NK-92 (cell line): ENCODE data around the gene CITED2.
"Not testable (repeated sequence)": the region's sequence is repeated elsewhere in the genome, so short reads cannot be mapped to it uniquely, and the experiment has no call there.

Experiments used
- DNase-seq: peaks from one replicate; lab custom pipeline; 2025; ENCODE audit not compliant: unreplicated experiment; lab: John Stamatoyannopoulos, UW

Gene CITED2

DNA sequence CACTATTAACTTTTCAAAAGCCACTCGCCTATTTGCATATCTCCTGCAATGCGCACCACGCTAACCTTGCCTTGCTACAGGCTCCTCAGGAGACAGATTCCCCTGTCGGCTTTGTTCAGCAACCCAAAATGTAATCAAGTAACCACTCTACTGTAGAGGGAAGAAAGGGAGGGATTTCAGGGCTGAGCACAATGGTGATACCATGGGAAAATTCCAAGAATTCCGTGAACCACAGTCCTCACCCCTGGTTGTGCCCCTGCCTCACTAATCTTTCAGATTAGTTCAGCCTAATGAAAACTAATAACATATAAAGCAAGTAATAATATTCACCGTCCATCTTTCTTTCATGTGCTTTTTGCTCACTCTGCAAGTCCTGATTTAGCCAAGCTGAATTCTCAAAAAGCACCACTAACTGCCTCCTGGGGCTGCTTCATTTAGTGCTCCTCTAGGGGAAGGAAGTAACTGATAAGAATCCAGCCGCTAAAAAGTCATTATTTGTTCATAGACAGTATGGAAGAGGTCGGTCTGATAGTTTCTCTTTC, 6.6 kb downstream of the CITED2 start:
- no peak for DNase-seq

DNA sequence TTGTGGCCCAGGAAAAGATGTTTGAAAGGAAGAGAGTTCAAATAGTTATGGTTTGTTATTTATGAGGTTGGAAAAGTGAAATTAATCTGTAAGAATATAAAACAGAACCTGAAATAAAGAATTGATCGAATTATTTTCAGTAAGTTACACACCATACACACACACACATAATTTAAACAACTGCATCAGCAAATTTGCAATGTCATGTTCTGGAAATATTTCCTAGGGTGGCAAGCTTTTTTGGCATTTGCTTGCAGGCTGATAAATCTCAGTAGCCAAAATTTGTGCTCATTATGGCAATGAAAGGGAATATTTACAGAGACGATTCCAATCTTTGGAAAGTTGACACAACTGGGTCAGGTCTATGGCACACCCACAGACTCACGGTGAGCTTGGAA, 9.5 kb downstream of the CITED2 start:
- no peak for DNase-seq

DNA sequence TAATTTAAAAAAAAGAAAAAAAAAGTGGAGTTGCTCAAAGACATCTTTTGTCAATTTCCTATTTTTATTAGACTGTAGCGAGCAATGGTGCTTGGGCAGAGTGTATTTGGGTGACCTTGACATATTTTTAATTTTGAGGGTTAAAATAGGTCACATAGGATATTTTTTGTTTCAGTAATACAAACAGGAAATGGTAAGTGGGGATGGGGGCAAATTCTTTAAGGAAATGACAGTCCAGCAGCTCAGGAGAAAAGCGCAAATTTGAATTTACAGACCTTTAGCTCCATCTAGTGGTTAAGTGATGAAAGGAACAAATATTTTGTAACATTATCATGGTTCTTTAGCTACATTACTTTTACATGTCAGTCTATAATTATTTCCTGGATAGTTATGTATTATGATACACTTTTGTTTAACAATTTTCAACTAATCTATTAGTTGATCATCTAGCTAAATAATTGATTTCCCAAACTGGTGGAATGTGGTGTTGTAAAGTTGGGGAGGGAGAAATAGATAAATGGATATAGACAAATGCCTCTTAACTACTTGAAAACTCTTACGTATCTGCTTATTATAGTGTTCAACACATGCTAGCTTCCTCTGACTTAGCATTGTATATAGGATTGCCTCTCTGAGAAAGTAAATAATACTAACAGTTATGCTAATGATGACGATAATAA, 10.0 kb downstream of the CITED2 start:
- DNase-seq: no peak

GRCh38 chr6:139363797-139364196, 10.7 kb downstream of the CITED2 start:
- DNase-seq: not testable (repeated sequence)

DNA sequence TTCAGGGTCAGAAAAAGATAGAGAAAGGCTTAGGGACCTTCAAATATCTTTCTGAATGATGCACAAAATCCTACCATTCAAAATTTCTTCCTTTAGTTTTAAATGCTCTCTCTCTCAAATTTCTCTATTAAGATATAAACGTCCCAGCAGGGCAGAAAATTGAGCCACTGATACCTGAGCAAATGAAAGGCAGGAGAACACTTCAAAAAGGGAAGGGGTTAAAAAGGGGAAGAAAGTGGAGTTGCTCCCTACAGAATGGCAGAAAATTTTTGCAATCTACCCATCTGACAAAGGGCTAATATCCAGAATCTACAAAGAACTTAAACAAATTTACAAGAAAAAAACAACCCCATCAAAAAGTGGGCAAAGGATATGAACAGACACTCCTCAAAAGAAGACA, 11.3 kb downstream of the CITED2 start:
- DNase-seq: not testable (repeated sequence)

GRCh38 chr6:139361211-139361610, 13.2 kb downstream of the CITED2 start:
- DNase-seq: no peak

- DNase-seq: no peak
These were observed 17.5 kb downstream of the CITED2 start for GRCh38 chr6:139356924-139357323.

GRCh38 chr6:139355777-139356445, 18.5 kb downstream of the CITED2 start:
- no peak for DNase-seq

GRCh38 chr6:139355172-139355571, 19.3 kb downstream of the CITED2 start:
- no peak for DNase-seq

- no peak for DNase-seq
These were observed 20.3 kb downstream of the CITED2 start for GRCh38 chr6:139354189-139354588.

DNA sequence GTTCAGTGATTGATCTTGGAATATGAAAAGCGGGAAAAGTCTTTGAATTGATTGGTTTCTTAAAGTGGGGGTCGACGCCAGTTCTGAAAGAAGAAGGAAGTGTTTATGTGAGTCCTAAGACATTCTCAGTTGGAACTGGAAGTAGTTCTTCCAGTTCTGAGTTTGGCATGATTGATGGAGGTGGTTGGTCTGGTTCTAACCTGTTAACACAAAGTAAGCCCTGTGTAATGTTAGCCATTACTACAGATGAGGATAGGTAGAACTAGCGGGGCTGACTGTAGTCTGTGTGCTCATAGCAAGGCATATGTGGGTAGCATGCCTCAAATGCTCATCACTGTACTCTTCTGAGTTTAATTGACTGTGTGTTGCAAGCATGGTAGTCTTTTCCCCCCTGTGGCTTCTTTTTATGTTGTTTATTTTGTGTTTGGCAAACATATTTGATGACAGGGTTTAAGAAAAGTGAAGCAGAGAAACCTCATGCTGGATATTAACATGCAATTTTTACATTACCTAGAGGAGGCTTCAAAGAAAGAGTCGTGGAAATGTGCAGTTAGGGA, 24.9 kb downstream of the CITED2 start:
- DNase-seq: no peak

DNA sequence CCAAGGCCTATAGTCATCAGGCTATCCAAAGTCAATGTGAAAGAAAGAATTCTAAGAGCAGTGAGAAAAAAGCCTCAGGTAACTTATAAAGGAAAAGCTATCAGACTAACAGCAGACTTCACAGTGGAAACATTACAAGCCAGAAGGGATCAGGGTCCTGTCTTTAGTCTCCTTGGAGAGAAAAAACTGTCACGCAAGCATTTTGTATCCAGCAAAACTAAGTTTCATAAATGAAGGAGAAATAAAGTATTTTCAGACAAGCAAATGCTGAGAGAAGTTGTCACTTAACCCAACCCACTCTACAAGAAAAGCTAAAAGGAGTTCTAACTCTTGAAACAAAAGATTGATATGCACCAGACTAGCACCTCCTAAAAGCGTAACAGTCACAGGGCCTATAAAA, 28.1 kb downstream of the CITED2 start:
- no peak for DNase-seq

DNA sequence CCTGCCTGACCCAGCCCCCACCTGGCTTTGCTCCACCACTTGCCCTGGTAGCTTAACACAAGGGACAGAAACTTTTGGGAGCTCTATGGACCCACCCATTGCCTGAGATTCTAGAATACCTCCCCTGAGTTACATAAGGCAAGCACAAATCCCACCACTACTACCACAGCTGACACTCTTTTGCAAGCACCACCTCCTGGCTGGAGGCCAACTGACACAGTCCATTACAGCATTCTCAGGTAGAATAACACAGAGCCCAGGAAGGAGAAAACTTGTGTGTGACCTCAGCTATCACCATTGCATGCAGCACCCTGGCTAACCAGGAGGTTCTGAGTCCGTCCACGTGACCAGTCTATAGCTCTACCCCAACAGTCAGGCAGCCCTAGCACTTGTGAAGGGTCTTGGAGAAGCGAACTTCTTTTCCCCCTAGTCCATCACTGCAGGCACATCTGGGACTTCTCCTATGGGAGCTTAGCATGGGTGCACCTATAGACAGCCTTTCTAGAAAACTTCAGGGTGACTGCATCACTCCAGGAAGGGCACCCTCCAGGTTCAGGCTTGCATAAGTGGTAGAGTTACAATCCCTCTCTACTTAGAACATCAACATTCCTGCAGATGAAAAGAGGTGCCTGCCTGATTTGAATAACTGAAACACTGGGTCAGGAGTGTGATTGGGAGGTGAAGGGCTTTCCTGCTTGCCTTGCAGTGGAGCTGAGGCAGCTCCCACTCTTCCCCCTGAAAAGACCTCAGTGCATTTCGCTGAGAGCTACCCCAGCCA, 30.1 kb downstream of the CITED2 start:
- DNase-seq: no peak

DNA sequence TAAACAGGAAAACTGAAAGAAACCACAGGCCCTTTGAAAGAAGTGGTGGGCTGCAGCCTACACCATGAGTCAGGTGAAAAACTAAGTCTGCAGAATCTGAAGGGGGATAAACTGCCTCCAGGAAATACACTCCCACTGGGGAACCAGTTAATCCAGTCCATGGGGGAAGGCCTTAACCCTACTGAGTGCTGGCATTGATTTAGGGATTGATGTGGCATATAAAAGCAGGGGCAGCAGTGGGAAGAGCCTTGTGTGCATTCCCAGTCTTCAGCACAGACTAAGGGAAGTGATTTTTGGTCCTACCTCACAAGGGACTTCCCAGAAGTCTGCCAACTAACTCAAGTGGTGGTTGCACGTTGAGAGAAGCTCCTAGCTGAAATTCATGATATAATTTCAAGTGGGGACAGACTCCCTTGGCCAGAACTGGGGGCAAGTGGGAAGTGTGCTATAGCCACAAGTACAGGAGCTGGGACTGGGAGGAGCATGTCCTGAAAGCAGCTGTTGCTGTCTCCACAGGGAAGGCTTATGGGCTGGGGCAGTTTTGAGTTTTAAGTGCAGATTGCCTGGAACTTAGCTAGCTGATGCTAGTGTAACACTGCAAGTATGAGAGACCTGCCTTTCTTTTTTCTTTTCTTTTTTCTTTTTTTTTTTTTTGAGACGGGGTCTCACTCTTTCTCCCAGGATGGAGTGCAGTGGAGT, 31.2 kb downstream of the CITED2 start:
- DNase-seq: no peak

DNA sequence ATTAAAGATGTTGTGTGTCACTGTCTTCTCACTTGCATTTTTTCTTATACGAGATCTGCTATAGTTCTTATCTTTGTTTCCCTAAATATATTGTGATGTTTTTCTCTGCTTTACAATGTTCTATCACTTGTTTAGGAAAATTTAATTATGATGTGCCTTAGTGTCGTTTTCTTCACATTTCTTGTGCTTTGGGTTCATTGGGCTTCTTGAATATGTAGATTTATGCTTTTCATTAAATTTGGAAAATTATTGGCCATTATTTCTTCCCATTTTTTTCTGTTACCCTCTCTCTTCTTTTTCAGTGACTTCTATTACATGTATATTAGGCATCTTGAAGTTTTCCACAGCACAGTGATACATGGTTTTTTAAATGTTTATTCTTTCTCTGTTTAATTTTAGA, 33.4 kb downstream of the CITED2 start:
- no peak for DNase-seq

- DNase-seq: no peak
These were observed 35.7 kb downstream of the CITED2 start for GRCh38 chr6:139338795-139339194.

GRCh38 chr6:139337830-139338229, 36.6 kb downstream of the CITED2 start:
- no peak for DNase-seq

- DNase-seq: no peak
These were observed 37.4 kb downstream of the CITED2 start for GRCh38 chr6:139337001-139337400.

GRCh38 chr6:139336488-139336887, 38.0 kb downstream of the CITED2 start:
- DNase-seq: no peak

GRCh38 chr6:139335447-139336210, 38.8 kb downstream of the CITED2 start:
- no peak for DNase-seq
